ENCODE results near the gene JMJD8. TPM values are rescaled to one million over a fixed set of nuclear protein-coding genes. Genes with fewer than 3 reads are reported as not detected.

The JMJD8 gene
- polyA plus RNA-seq, 4 donors, result 64.4 to 85.4 (median 66.1) TPM

DNA sequence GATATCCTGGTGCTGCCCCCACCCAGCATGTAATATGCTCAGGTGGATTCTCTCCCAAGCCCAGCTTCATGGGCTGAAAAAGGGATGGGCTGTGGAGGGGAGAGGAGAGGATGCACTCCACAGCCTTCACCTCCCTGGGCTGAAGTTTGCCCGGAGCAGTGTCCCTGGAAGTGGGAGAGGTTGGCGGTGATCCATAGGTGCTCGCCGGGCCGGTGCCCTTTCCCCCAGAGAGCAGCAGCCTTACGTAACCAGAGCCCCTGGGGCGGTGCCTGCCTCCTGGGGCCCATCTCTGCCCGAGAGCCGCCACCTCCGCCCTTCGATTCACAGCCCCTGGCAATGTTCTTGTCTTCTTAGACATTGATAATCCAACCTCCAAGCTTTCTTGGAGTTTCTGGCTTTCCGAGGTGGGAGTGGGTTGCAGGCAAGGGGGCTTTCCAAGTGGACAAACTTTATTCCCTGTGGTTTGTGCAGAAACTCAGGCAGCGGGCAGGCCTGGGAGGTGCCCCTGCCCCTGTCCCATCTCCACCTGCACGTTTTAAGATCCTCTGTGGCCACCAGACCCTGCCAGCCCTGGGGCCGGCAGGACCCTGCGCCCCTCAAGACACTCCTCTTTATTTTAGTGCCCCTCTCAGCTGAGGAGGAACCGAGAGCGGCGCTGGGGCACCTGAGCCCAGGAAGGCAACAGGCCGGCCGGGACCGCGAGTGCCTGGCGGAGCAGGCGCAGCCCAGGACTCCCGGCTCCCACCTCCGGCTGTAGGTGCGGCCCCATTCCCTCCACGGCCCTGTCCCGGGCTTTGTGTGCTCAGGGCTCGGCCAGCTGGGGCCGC, 38.1 kb downstream of the JMJD8 start:
- no peak for DNase-seq (ENCODE audit: low read depth in 4 of 4, low spot score in 3 of 4)

DNA sequence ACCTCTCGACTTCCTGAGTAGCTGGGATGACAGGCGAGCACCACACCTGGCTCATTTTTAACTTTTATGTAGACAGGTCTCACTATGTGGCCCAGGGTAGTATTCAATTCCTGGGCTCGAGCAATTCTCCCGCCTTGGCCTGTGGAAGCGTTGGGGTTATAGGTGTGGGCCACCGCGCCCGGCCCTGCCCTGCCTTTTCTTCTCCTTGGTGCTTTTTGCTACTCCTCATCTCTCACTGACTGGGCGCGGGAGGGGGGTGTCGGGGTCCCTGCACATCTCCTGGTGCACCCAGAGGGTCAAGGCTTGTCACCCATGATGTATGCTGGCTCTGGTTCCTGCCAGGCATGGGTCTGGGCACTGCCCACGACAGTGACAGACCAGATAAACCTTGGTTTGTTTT, 39.6 kb downstream of the JMJD8 start:
- no peak for DNase-seq (ENCODE audit: low read depth in 4 of 4, low spot score in 3 of 4)

DNA sequence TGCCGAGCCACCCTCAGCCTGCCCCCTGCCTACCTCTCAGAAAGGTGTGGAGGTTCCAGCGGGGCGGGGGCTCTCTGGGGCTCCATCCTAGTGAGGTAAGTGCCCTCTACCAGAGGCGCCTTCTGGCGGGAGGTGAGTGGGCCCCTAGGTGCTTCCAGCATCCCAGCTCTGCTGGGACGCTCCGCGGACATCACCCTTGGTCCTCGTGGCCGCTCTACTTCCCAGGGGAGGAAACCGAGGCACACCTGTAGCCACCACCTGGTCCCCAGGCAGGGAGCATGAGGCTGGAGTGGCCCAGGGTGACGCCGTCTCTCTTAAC, 41.1 kb downstream of the JMJD8 start:
- DNase-seq (ENCODE audit: low read depth in 4 of 4, low spot score in 3 of 4), result no peak

DNA sequence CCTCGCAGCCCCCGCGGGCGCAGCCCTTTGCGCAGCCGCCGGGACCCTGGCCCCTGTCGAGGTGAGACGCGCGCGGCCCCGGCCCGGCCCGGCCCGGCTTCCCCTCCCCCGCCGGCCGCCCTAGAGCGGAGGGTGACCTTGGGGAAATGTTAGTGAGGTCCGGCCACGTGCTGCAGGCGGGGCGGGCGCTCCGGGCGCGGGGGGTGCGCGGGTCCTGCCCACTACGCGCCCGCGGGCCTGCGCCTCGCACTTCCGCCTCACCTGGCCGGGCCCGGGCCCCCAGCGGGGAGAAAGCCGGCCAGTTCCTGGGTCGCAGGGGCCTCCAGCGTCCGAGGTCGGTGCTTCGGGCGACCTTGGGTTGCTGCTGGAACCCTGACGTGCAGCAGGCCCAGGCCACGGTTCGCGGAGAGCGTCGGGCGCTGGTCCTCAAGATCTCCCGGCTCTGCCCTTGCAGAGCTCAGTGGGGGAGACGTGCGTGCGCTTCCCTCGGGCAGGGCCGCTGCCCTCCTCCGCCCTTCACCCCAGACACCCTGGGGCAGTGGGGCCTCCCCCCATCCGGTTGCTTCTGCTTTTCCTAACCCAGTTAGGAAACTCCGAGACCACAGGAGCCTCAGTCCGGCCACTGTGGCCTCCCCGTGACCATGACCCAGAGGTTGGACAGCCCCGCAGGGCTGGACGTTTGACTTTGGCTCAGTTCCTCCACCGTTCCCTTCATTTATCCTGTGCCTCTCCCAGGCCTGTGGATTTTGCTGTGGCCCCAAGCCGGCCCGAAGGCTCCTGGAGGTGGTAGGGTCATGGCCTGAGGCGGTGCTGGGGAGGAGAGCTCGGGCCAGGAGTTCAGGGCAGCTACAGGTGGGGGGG, 41.7 kb downstream of the JMJD8 start:
- DNase-seq (ENCODE audit: low read depth in 4 of 4, low spot score in 3 of 4), result no peak

DNA sequence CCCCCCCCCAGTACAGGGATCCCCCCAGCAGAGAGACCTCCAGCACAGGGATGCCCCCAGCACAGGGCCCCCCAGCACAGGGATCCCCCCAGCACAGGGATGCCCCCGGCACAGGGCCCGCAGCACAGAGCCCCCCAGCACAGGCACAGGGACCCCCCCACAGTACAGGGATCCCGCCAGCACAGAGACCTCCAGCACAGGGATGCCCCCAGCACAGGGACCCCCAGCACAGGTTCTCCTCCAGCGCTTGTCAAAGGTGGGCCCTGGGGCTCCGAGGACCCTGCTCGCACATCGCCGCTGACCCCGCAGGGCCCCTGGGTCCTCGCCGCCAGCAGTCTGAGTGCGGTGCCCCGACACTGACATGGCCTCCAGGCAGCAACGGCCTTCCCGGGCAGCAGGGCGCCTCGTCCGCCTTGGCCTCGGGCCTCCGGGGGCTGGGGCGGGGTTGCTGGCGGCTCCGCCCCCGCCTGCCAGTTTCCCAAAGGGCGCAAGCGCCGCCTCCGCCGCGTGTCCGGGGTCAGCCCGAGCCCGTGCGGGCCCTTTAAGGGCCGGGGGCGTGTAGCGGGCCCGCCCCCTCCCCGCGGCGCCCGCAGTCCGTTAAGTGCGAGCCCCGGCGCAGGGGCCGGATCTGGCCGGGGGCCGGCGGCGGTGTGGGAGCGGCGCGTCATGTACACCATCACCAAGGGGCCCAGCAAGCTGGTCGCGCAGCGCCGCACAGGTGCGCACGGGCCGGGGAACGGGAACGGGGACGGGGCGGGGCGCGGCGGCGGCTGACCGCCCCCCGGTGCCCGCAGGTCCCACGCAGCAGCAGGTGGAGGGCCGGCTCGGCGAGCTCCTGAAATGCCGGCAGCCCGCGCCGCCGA, 42.6 kb downstream of the JMJD8 start, which contains the start of gene MCRIP2:
Gene MCRIP2, plus strand, starts transcription at position 503 of the 863 bp plus-strand sequence. Its CDS starts 164 bp downstream, at position 667.
- DNase-seq (ENCODE audit: low read depth in 4 of 4, low spot score in 3 of 4), result no peak

DNA sequence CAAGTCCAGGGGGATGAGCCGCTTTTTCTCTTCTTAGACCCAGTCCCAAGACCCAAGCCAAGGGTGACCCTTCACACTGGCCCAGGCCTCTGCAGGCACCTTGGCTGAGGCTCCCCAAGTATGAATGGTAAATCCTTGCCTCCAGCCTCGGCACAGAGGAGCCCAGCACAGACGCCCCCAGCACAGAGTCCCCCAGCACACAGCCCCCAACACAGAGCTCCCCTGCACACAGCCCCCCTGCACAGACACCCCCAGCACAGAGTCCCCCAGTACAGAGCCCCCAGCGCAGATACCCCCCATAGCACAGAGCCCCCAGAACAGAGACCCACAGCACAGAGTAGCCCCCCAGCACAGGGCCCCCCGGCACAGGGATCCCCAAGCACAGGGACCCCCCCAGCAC, 43.5 kb downstream of the JMJD8 start:
- no peak for DNase-seq (ENCODE audit: low read depth in 4 of 4, low spot score in 3 of 4)

DNA sequence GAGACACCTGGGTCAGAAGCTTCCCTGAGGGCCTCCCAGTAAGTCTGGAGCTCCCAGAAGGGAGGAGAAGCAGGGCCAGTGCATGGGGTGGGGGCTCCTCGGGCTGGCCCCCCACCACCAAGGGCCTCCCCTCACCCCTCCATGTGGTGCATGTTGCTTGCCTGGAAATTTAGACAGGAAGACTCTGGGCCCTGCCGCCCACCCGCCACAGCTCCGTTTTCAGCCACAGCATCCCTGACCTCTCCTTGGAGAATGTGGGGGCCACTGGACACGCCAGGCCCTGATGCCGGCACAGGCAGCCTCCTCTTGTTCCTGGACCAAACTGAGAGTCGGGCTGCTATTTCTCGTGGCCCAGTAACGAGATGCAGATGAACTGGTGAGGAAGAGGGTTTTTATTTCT, 45.3 kb downstream of the JMJD8 start:
- DNase-seq (ENCODE audit: low read depth in 4 of 4, low spot score in 3 of 4), result no peak

DNA sequence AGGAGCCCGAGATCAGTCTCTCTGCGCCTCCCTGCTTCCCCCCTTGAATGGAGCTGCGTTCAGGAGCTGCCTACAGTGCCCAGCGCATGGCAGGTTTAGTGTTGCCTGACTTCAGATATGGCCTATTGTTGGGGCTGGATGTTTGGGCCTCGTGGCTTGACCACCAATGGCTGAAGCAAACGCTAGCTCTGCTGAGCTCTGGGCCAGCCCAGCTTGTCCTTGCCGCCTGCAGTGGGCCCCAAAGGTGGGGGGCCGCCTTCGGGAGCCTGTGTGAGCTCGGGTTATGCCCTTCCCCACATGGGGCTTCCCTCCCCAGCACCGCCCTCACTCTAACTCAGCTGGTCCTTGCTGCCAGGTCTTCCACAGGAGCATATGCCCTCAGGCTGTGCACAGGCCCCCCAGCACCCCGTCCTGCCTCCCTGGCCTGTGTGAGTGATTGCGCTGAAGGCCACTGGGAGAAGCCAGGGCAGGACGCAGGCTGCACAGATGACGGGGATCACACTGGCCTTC, 46.0 kb downstream of the JMJD8 start:
- DNase-seq (ENCODE audit: low read depth in 4 of 4, low spot score in 3 of 4), result no peak

DNA sequence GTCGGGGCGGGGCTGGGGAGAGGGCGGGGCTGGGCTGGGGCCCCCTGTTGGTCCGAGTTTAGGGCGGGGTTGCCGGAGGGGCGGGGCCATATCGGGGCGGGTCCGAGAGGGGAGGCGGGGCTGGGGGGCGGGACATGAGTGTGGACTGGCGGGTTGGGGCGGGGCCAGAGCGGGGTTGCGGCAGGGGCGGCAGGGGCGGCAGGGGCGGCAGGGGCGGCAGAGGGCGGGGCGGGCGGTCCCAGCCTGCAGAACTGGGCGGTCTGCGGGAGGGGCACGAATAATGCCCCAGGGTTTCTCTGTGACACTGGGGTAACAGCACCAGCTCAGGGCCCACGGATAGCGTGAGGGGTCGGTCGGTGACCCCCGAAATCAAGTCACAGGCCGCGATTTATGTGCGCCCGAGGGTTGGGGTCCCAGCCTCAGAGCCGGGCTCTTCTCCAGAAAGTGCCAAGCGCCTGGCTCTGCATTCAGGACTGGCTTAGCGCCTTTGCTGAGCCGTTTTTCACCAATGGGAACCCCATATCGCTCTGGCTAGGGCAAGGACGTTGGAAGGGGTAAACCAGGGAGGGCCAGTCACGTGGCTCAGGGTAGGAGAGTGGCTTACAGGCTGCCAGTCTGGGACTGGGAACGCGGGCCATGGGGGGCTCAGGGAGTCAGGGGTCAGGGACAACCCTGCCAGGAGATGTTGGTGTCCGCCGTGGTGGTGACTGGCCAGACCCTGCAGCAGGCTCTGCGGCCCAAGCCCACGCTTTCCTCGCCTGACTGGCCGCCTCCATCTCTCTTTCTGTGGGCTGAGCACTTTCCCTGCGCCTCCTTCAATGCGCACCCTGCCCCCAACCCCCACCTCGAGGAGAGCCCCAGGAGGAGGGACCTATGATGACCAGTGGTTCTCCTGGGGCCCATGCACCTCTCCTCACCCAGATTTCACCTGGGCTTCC, 46.8 kb downstream of the JMJD8 start:
- DNase-seq (ENCODE audit: low read depth in 4 of 4, low spot score in 3 of 4), result peak in 3 of 4 donors; percentile 77 to 80 (median 78)

DNA sequence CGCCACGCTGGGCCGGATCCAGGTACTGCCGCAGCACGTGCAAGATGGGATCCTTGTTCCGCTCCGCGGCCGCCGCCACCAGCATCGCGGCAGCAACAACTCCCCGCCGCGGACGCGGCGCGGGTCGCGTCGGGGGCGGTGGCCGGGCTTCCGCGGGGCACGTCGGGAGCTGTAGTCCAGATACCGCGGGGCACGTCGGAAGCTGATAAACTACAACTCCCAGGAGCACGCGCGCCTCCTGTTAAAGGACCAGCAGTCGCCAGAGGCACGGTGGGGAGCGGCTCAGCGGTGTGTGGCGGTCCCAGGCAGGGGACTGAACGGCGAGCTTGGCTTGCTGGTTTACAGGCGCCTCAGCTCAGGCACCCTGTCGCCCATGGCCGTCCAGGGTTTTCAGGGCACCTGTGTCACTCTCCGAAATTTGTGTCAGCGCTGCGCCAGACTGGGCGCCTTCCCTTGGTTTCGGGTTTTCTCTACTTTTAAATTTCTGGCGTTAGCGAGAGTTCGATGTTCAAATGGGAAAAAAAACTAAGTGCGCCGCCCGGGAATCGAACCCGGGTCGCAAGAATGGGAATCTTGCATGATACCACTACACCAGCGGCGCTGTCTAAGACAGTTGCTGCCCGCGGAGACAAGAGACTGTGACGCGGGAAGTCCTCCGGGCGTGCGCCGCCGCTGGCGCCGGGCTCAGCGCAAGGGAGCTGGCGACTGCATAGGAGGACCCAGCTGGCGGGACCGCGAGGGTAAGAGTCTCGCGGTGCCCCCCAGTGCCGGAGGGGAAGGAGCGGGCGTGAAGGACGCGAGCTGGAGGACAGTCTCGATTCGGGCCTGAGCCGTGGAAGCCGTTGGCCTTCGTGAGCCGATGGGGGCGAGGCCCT, 47.7 kb downstream of the JMJD8 start, which contains the start of gene METTL26:
Gene METTL26, minus strand, starts transcription at position 100 of the 875 bp plus-strand sequence. Its CDS starts 15 bp downstream, at position 85.
- peak; percentile 86 to 90 (median 88) for DNase-seq (ENCODE audit: low read depth in 4 of 4, low spot score in 3 of 4)

DNA sequence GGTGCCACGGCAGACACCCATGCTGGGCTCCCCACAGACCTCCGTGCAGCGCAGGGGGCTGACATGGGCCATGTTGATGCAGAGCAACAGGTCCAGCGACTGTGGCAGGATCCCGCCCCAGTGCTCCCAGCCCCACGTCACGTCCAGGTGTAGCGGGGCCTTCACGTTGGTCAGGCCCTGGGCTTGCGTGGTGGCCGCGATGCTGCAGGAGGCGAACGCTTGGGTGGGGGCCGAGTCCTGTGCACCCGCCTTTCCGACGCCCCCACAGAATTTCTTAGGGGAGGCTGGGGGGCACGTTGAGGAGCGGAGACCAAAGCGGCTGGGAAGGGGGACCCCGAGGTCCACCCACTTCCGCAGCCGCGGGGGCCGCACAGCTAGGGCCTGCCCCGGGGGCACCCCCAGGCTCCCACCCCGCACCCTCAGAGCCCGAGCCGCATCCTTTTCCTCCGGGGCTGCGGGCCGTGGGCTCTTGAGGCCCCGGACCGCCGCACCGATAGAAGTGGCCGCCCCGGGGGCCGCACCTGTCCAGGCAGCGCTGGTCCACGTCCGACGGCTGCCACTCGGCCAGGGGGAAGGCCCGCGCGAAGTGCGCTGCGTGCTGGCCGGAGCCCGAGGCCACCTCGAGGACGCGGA, 48.4 kb downstream of the JMJD8 start:
- no peak for DNase-seq (ENCODE audit: low read depth in 4 of 4, low spot score in 3 of 4)

DNA sequence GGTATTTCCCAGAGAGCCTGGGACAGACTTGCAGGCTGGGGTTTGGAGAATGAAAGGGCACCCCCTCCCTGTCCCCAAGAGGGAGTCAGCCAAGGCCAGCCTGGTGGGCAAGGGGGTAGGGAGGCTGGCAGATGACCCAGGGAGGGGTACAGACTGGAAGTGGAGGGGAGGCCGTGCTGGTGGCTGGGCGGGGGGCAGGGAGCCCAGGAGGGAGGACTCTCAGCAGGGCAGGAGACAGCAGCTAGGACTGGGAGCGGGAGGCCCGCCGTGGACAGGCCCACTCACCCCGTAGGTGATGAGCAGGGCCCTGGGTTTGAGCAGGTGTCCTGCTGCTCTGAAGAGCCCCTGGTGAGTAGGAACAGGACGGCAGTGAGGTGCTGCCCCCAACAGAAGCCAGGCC, 49.1 kb downstream of the JMJD8 start:
- DNase-seq (ENCODE audit: low read depth in 4 of 4, low spot score in 3 of 4), result no peak

DNA sequence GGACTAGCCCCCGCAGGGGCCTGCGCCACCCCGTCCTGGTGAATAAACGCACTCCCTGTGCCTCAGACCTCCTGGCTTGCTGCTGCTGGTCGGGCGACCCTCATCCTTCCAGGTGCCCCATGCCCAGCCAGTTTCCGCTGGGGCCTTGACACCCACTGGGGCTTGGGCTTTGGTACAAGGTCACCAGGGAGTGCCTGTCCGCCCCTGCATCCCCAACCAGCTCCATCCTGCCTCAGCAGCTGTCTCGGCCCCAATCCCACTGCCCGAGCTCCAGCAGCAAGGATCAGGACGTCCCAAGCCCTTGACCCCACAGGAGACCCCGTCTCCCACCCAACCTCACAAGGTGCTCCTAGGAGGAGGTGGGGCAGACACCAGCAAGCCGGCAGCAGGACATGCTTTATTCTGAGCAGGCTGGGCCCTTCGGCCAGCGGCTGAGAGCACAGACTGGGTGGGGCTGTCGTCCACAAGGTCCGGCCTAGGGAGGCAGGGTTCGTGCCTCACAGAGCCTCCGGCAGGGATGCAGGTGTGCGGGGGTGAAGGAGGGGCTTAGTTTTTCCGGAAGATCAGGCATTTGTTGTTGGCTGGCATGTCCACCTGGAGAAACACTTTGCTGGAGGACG, 50.0 kb downstream of the JMJD8 start:
- DNase-seq (ENCODE audit: low read depth in 4 of 4, low spot score in 3 of 4), result no peak

DNA sequence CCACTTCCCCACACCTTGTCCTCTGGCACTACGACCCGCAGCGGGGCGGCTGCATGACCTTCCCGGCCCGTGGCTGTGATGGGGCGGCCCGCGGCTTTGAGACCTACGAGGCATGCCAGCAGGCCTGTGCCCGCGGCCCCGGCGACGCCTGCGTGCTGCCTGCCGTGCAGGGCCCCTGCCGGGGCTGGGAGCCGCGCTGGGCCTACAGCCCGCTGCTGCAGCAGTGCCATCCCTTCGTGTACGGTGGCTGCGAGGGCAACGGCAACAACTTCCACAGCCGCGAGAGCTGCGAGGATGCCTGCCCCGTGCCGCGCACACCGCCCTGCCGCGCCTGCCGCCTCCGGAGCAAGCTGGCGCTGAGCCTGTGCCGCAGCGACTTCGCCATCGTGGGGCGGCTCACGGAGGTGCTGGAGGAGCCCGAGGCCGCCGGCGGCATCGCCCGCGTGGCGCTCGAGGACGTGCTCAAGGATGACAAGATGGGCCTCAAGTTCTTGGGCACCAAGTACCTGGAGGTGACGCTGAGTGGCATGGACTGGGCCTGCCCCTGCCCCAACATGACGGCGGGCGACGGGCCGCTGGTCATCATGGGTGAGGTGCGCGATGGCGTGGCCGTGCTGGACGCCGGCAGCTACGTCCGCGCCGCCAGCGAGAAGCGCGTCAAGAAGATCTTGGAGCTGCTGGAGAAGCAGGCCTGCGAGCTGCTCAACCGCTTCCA, 50.6 kb downstream of the JMJD8 start:
- no peak for DNase-seq (ENCODE audit: low read depth in 4 of 4, low spot score in 3 of 4)

DNA sequence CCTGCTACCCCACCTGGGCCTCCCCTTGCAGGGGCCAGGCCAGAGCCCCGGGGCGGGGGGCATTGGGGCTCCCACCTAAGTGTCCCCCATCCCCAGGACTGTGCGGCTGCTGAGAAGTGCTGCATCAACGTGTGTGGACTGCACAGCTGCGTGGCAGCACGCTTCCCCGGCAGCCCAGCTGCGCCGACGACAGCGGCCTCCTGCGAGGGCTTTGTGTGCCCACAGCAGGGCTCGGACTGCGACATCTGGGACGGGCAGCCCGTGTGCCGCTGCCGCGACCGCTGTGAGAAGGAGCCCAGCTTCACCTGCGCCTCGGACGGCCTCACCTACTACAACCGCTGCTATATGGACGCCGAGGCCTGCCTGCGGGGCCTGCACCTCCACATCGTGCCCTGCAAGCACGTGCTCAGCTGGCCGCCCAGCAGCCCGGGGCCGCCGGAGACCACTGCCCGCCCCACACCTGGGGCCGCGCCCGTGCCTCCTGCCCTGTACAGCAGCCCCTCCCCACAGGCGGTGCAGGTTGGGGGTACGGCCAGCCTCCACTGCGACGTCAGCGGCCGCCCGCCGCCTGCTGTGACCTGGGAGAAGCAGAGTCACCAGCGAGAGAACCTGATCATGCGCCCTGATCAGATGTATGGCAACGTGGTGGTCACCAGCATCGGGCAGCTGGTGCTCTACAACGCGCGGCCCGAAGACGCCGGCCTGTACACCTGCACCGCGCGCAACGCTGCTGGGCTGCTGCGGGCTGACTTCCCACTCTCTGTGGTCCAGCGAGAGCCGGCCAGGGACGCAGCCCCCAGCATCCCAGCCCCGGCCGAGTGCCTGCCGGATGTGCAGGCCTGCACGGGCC, 51.4 kb downstream of the JMJD8 start:
- DNase-seq (ENCODE audit: low read depth in 4 of 4, low spot score in 3 of 4), result no peak

DNA sequence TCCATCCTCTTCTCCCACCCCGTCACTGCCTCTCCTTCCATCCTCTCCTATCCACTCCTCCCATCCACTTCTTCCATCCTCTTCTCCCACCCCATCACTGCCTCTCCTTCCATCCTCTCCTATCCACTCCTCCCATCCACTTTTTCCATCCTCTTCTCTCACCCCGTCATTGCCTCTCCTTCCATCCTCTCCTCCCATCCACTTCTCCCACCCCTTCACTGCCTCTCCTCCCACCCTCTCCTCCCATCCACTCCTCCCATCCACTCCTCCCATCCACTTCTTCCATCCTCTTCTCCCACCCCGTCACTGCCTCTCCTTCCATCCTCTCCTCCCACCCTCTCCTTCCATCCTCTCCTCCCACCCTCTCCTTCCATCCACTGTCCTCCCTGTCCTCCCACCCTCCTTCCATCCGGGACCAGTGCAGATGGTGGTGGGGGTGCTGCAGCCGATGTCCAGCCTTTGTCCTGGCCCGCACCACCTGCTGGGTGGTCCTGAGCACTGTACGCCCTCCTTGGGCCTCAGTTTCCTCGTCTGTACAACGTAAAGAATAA, 52.3 kb downstream of the JMJD8 start:
- no peak for DNase-seq (ENCODE audit: low read depth in 4 of 4, low spot score in 3 of 4)
